HG03066 (cell line): ENCODE data around the gene TMEM255B.

Source experiments
- ATAC-seq: cut with Tn5 transposase; IDR thresholded peaks from one replicate; pipeline ENCODE4 v1.9.1; 2021; ENCODE audit warnings: low read depth; ENCODE audit not compliant: unreplicated experiment

The TMEM255B gene

GRCh38 chr13:113843864-113844556 lies 85.0 kb downstream of the TMEM255B start:
- no peak for ATAC-seq

DNA sequence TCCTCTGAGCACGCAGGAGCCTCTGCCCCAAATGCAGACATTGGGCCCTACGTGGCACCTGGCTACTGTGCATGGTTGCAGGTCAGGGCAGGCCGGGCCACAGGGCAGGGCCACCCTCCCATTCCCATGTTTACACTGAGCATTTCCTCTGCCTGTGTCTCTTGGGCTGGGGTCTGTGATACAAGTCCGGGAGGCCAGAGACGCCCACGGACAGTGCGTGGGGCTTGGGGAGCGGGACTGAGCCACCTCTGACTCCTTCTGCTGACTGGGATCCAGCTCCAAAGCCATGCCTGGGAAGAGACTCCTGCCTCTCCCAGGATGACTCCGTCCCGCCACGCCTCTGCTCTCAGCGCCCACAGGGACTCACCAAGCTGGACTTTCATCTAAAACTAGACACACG lies 86.0 kb downstream of the TMEM255B start:
- ATAC-seq = no peak

DNA sequence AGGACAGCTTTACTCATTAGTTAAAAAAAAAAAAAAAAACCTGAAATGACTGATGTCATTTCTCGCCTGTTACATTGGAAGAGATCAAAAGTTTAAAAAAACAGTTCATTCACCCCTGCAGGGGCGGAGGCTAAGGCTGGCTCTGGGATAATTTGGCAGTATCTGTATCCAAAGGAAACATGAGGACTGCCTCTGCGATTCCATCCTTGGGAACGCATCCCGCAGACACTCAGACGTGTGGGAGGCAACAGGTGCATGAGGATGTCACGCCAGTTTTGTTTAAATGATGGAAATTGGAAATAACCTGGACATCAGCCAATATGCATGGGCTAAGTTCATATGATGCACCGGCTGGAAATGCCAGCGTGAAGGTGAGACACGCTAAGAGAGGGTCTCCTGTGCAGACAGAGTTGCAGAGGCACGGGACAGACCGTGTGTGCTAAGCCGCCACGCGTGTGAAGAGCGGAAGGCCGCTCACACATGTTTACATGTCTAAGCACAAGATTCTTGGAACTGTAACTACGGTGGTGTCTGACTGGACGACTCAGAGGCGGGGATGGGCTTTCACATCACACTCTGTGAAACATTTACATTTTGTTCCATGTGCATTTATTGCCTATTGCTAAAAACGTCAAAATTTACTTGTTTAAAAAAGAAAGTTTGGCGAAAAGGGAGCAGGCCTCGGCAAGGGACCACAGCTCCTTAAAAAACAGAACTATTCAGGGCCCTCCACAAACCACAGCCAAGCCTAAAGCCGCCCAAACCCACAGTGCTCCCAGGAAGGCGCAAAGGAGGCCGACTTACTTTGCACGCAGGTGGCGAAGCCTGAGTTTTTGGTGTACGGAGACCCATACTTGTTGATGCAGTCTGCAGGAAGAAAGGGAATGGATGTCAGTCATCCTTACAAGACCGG lies 87.0 kb downstream of the TMEM255B start:
- ATAC-seq = no peak

- ATAC-seq = no peak
These were observed 87.8 kb downstream of the TMEM255B start for GRCh38 chr13:113846636-113847318.

DNA sequence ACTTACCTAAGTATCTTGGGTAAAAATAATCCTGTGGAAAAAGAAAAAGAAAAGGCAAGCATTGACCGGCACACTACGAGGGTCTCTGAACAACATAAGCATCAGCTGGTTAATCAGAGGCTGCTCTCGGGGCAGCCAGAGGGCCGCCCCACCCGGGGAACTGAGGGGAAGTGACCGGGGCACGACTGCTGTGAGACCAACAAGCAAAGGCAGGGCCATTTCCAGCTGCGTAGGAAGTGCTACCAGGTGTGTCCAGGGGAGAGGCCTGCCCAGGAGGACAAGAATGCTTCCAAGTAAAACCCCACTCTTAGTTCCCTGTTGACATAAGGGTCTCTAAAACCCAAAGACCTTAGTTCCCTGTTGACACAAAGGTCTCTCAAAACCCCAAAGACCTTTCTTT lies 89.0 kb downstream of the TMEM255B start:
- no peak for ATAC-seq

GRCh38 chr13:113848431-113849260 lies 89.6 kb downstream of the TMEM255B start:
- ATAC-seq = no peak

DNA sequence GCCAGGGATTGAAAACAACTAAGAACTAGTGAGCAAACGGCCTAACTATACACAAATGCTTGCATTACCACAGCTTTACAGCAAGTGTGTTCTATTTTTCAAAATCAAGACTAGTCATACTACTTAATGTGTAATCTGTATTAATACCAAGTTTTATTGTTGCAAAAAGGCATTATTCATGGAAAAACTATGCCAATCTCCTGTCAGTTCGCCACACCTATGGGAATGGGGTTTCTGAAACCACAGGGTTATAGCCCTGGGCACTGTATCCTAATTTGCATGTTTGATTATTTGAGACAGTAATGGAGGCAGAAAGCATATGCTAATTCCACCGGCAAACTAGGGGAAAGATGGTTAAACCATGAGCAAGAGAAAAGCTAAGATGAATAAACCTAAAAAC lies 90.5 kb downstream of the TMEM255B start:
- ATAC-seq = no peak

DNA sequence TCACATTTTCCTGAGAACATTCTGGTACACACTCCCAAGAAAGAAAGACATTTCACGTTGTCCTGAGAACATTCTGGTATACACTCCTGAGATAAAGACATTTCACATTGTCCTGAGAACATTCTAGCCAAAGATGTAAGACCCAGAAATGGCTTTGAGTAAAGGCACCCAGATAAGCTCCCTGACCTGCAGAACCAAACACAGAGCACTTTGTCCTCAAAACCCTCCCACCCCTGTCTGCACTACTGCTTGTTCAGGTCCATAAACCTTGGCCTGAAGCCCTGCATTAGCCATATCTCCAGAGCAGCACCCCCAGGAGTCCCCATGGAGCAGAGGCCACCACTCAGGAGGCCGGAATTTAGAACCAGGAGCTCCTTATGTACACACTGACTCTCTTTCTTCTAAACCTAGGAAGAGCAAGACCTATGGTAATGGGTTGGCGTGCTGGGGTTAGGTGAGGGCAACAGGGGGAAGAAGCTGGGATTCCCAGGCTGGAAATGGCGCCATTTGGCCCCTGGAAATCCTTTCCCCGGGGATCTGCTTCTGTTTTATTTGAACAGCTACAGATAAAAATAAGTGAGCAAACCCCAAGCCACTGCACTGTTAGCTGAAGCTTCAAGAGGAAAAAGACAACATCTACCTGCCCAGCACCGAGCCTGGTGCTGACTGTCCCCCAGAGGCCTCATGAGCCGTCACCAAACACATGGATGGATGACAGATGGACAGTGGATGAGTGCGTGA lies 91.1 kb downstream of the TMEM255B start:
- no peak for ATAC-seq

- no peak for ATAC-seq
These were observed 91.9 kb downstream of the TMEM255B start for GRCh38 chr13:113850722-113851479.

DNA sequence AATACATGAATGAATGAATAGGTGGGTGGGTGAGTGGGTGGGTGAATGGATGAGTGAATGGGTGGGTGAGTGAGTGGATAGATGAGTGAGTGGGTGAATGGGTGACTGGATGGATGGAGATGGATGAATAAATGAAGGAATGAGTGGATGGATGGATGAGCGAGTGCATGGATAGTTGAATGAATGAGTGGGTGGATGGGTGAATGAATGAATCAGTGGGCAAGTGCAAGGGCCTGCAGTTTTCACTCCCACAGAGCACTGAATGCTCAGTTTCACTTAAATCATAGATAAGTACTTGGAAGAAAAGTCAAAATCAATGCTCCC lies 92.4 kb downstream of the TMEM255B start:
- ATAC-seq = no peak

- ATAC-seq = no peak
These were observed 93.0 kb downstream of the TMEM255B start for GRCh38 chr13:113851826-113852535.

DNA sequence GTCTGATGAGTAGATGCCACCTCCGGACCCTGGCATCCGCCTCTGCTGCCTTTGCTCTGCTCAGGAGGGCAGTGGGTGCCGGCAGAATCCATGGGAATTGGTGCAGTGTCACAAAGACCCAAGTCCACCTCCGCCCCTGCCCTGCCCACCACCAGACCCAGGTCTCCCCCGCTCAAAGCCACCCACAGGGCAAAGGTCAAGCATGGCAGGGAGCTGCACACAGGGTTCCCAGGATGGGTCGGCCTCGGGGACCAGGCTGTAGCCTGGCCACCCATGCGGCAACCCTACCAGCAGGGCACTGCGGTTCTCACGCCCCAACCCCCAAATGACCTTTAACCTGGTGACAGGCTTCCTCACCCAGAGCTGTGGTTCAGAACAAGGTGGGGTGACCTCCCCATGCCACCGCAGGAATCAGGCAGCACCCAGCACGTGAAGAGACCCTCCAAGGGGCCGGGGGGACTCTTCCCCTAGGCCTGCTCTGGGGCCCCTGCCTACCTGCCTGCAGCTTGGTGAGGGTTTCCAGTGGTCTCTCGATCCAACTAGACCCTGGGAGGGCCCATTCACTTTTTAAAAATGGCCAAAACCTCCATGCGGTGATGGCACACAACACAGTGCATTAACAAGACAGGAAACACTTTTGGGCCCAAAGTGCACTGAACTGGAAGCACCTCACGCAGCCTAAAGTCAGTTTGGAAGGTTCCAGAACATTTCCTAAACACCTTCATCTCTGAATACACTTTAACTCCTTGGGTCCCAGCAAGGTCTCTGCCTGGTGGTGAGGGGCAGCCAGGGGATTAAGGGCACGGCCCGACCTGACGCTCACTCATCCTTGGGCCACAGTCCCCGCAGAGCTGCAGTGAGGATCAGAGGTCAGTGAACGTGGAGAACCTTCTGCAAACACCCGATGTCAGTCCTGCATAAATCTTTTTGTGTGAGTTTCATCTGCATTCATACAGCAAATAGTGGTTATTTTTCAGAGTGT lies 93.8 kb downstream of the TMEM255B start:
- no peak for ATAC-seq

- no peak for ATAC-seq
These were observed 94.7 kb downstream of the TMEM255B start for GRCh38 chr13:113853518-113854237.

- no peak for ATAC-seq
These were observed 95.4 kb downstream of the TMEM255B start for GRCh38 chr13:113854238-113855011.

DNA sequence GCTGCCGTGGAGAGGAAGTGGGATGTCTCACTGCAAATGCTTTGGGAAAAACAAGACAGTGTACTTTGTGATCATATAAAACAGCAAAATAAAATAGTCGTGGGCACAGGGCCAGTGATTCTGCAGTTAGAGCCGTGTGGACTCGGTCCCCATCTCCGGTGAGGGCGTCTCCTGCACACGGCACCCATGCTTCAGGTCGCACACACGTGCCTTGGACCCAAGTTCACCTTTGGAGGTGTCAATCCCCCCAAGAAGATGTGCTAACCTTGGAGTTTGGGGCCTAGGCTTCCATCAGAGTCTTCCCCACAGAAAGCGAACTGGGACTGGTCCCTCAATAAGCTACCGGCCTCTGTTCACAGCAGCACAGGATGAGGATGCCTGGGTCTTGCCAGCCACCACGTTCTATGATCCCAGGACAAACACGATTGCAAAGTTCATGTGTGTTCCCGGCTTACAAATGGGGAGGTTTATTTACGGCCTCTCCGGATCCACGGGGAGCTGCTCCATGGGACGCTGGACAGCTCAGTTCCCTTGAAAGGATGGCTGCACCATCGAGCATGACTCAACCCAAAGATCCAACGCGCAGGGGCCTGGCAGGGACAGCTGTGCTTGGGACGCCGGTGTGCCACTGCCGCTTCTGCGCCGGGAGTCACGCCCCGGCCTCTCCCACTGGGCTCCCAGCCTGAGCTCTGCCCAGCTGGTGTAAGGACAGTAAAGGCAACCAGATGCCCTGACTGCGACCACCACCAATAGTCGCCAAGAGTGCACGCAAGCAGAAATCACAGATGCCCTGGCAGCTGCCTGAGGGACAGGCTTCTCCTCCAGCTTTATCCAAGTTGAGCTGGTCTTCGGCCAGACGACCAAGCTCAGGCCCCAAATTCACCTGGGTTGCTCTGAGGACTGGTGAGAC lies 96.2 kb downstream of the TMEM255B start:
- no peak for ATAC-seq
